Pancreas (tissue), 10 donors: ENCODE measurements around the gene MAP3K8. TPM values are rescaled to one million over a fixed set of nuclear protein-coding genes. Genes with fewer than 3 reads are reported as not detected.

Experiments used
- ATAC-seq, 4 donors: fragments of 200-7000 bp; cut with Tn5 transposase; one replicate each; pipeline versions ENCODE4 v1.8.0 to v1.9.1; 2020; ENCODE audit warnings: mild to moderate bottlenecking in 4 of 4, moderate library complexity in 4 of 4
- DNase-seq, 6 donors: peaks; one replicate each; pipeline ENCODE4 v3.0.0-alpha.2; 2020
- FAIRE-seq: peaks from 2 replicates; lab custom pipeline; 2012; peaks lifted over from hg19 to GRCh38; lab: Jason Lieb, UNC
- H3K27ac ChIP-seq, 4 donors: fragments of 200-600 bp; sonication (generic); 1 replicate in 3 of 4; 2 replicates in 1 of 4; pipeline versions ENCODE4 v1.5.0 to v1.8.0; 2020
- H3K27me3 ChIP-seq, 4 donors: fragments of 200-600 bp; one replicate each; pipeline ENCODE4 v1.8.0; 2021
- H3K36me3 ChIP-seq, 3 donors: fragments of 200-600 bp; sonication (generic) in 1 of 3; one replicate each; pipeline versions ENCODE4 v1.5.0 to v1.8.0; 2020 to 2021
- H3K4me1 ChIP-seq, 3 donors: fragments of 200-600 bp; one replicate each; pipeline ENCODE4 v1.8.0; 2021
- H3K4me3 ChIP-seq, 4 donors: fragments of 200-600 bp; sonication (generic) in 2 of 4; one replicate each; pipeline versions ENCODE4 v1.5.0 to v1.8.0; 2020 to 2021
- H3K9me3 ChIP-seq, 4 donors: fragments of 200-600 bp; one replicate each; pipeline ENCODE4 v1.8.0; 2021
- CTCF ChIP-seq, 4 donors: fragments of 200-600 bp; sonication (generic) in 3 of 4; IDR thresholded peaks; one replicate each; pipeline versions ENCODE4 v1.5.0 to v1.8.0; 2021; ENCODE audit warnings: antibody characterized with exemption in 4 of 4
- WGBS, 2 donors: extraction: QIAGEN DNeasy Blood & Tissue Kit; methylation state at CpG; one replicate each; pipeline ENCODE4 v1.1.7; 2013; 5-methylcytosine and 5-hydroxymethylcytosine counted together
- intact Hi-C, 3 donors: fragments of 100-400 bp; cut with DNase I; formaldehyde crosslinking; loops; one replicate each; pipeline versions ENCODE4 v1.11.1 to v1.14.2; 2022
- polyA plus RNA-seq, 2 donors: library from polyadenylated mRNA; stranded (reverse); fragments of 200-250 nt; gene quantifications; one replicate each; pipeline ENCODE4 v1.2.3, GENCODE V29; 2013
- total RNA-seq, 6 donors: library from RNA; stranded (reverse); fragmentation: NEBNext Ultra II Directional in 4 of 6; extraction: Animal tissue kit (Norgen Biotek cat#: 25700) in 4 of 6; gene quantifications; one replicate each; pipeline versions ENCODE4 v1.2.1 to v1.2.4, GENCODE V29; 2021 to 2023
- donor health status: healthy with polysubstance abuse.
- donor health status: DM: no; HTN: no; CAD: no; lungs with moderate emphysema.
- donor health status: DM: no; HTN: no; CAD: no.
- donor health status: control.
- donor health status: control.
- donor health status: Bipolar disorder and iron deficiency.
- donor health status: DM: yes; HTN: yes; CAD: no.
- donor health status: DM: no; HTN: no; CAD: no.
- donor health status: DM: no; HTN: no; CAD: no.
- donor health status: DM: yes; HTN: yes; CAD: no.

MAP3K8 gene
- total and polyA plus RNA-seq, 8 donors: 2.8 to 13.0 (median 5.3) TPM

GRCh38 chr10:30499816-30500215, 65.8 kb downstream of the MAP3K8 start:
- intact Hi-C loops: no loop called here
- ATAC-seq: no peak
- TF ChIP-seq CTCF (IDR thresholded peaks at IDR 0.05): no peak
- Histone ChIP-seq H3K9me3 (no peaks in the 10 kb centered on the region), H3K27ac (no peak overlapping the region), H3K36me3 (no peaks in the 10 kb centered on the region), H3K4me1 (no peaks in the 10 kb centered on the region), H3K27me3 (no peaks in the 10 kb centered on the region), H3K4me3 (no peak overlapping the region)
- WGBS, 2 donors: 71 to 74% methylated on average over 1 of the region's 1 CpG
- FAIRE-seq: no peak
- no peak for DNase-seq

GRCh38 chr10:30500534-30500933, 66.5 kb downstream of the MAP3K8 start:
- ATAC-seq (no peak), FAIRE-seq (no peak), DNase-seq (no peak)
- no peak overlapping the region for H3K27ac ChIP-seq
- H3K27me3 ChIP-seq: no peaks in the 10 kb centered on the region
- TF ChIP-seq CTCF (IDR thresholded peaks at IDR 0.05): no peak
- no peak overlapping the region for H3K4me3 ChIP-seq
- H3K36me3 ChIP-seq: no peaks in the 10 kb centered on the region
- 55 to 78% methylated on average over 2 of the region's 2 CpGs for WGBS, 2 donors
- no peaks in the 10 kb centered on the region for H3K4me1 ChIP-seq
- intact Hi-C loops: no loop called here
- H3K9me3 ChIP-seq: no peaks in the 10 kb centered on the region

- no peak for TF ChIP-seq CTCF (IDR thresholded peaks at IDR 0.05)
- Histone ChIP-seq H3K27me3 (no peaks in the 10 kb centered on the region), H3K27ac (no peak overlapping the region), H3K4me1 (no peaks in the 10 kb centered on the region), H3K9me3 (no peaks in the 10 kb centered on the region), H3K4me3 (no peak overlapping the region), H3K36me3 (no peaks in the 10 kb centered on the region)
- DNase-seq (no peak), FAIRE-seq (no peak), ATAC-seq (no peak)
- 64 to 72% methylated on average over 3 of the region's 3 CpGs for WGBS, 2 donors
- intact Hi-C loops: no loop called here
Observed at GRCh38 chr10:30500963-30501504, 67.0 kb downstream of the MAP3K8 start.

GRCh38 chr10:30502266-30503060, 68.5 kb downstream of the MAP3K8 start:
- peak in 2 of 4 donors; percentile 45 to 63 for ATAC-seq
- H3K27me3 ChIP-seq: no peaks in the 10 kb centered on the region
- H3K4me3 ChIP-seq: no peak overlapping the region
- TF ChIP-seq CTCF (IDR thresholded peaks at IDR 0.05): no peak
- DNase-seq: no peak
- WGBS, 2 donors: 49 to 56% methylated on average over 11 of the region's 11 CpGs
- no peaks in the 10 kb centered on the region for H3K4me1 ChIP-seq
- H3K27ac ChIP-seq: no peak overlapping the region
- FAIRE-seq: no peak
- intact Hi-C loops: no loop called here
- no peaks in the 10 kb centered on the region for H3K9me3 ChIP-seq
- H3K36me3 ChIP-seq: no peaks in the 10 kb centered on the region

- no peak for DNase-seq
- Histone ChIP-seq H3K4me3 (no peak overlapping the region), H3K27ac (no peak overlapping the region), H3K27me3 (no peaks in the 10 kb centered on the region), H3K9me3 (no peaks in the 10 kb centered on the region), H3K4me1 (no peaks in the 10 kb centered on the region), H3K36me3 (no peaks in the 10 kb centered on the region)
- no peak for FAIRE-seq
- intact Hi-C loops: no loop called here
- ATAC-seq: no peak
- no peak for TF ChIP-seq CTCF (IDR thresholded peaks at IDR 0.05)
- 73 to 82% methylated on average over 10 of the region's 10 CpGs for WGBS, 2 donors
Observed at GRCh38 chr10:30503700-30504266, 69.8 kb downstream of the MAP3K8 start.
